Heart left ventricle (tissue), 16 donors: ENCODE measurements around the gene KCTD2. TPM values are rescaled to one million over a fixed set of nuclear protein-coding genes. Genes with fewer than 3 reads are reported as not detected.
"Not testable (repeated sequence)": the region's sequence is repeated elsewhere in the genome, so short reads cannot be mapped to it uniquely, and the experiment has no call there.

Experiments used
- ATAC-seq, 4 donors: fragments of 200-7000 bp; cut with Tn5 transposase; one replicate each; pipeline ENCODE4 v1.9.1; 2020 to 2022; ENCODE audit warnings: moderate library complexity in 4 of 4, mild to moderate bottlenecking in 3 of 4, moderate number of reproducible peaks in 1 of 4
- DNase-seq, 5 donors: peaks; one replicate each; pipeline ENCODE4 v3.0.0-alpha.2; 2020
- H3K27ac ChIP-seq, 12 donors: fragments of 200-600 bp; sonication (generic) in 4 of 12; one replicate each; pipeline versions ENCODE4 v1.5.0 to v1.8.0; 2016 to 2022; ENCODE audit warnings: mild to moderate bottlenecking in 2 of 12
- H3K27me3 ChIP-seq, 9 donors: fragments of 200-600 bp; sonication (generic) in 2 of 9; one replicate each; pipeline versions ENCODE4 v1.5.1 to v1.8.0; 2016 to 2022; ENCODE audit warnings: mild to moderate bottlenecking in 3 of 9
- H3K36me3 ChIP-seq, 9 donors: fragments of 200-600 bp; sonication (generic) in 2 of 9; one replicate each; pipeline versions ENCODE4 v1.5.0 to v1.8.0; 2018 to 2022; ENCODE audit warnings: mild to moderate bottlenecking in 2 of 9
- H3K4me1 ChIP-seq, 12 donors: fragments of 200-600 bp; sonication (generic) in 4 of 12; one replicate each; pipeline versions ENCODE4 v1.5.0 to v1.8.0; 2016 to 2022; ENCODE audit warnings: mild to moderate bottlenecking in 3 of 12
- H3K4me3 ChIP-seq, 12 donors: fragments of 200-600 bp; sonication (generic) in 4 of 12; one replicate each; pipeline versions ENCODE4 v1.5.0 to v1.8.0; 2017 to 2022; ENCODE audit warnings: mild to moderate bottlenecking in 9 of 12, moderate library complexity in 4 of 12
- H3K9me3 ChIP-seq, 12 donors: fragments of 200-600 bp; sonication (generic) in 4 of 12; one replicate each; pipeline versions ENCODE4 v1.5.0 to v1.8.0; 2016 to 2022; ENCODE audit warnings: mild to moderate bottlenecking in 1 of 12
- CTCF ChIP-seq, 12 donors: fragments of 200-600 bp; sonication (generic) in 4 of 12; IDR thresholded peaks; one replicate each; pipeline versions ENCODE4 v1.5.0 to v1.8.0; 2018 to 2022; ENCODE audit warnings: antibody characterized with exemption in 12 of 12, mild to moderate bottlenecking in 5 of 12
- POLR2A ChIP-seq, 2 donors: fragments of 450-650 bp; IDR thresholded peaks; one replicate each; pipeline ENCODE4 v1.6.1; 2017; ENCODE audit warnings: antibody characterized with exemption in 2 of 2, mild to moderate bottlenecking in 2 of 2, moderate library complexity in 2 of 2
- WGBS, 4 donors: extraction: QIAGEN DNeasy Blood & Tissue Kit in 2 of 4; methylation state at CpG; one replicate each; pipeline versions ENCODE4 v1.1.5 to v1.1.7; 2013 to 2018; 5-methylcytosine and 5-hydroxymethylcytosine counted together
- intact Hi-C, 10 donors: fragments of 100-400 bp; cut with DNase I; formaldehyde crosslinking; loops; one replicate each; pipeline versions ENCODE4 v1.11.1 to v1.14.2; 2022
- polyA plus RNA-seq, 2 donors: library from polyadenylated mRNA; stranded (reverse); fragments of 200-250 nt; gene quantifications; one replicate each; pipeline ENCODE4 v1.2.3, GENCODE V29; 2013
- total RNA-seq, 9 donors: library from RNA; depleted of rRNA in 2 of 9; stranded (reverse); fragments of >200 nt in 2 of 9; fragmentation: NEBNext Ultra II Directional in 3 of 9; extraction: Animal tissue kit (Norgen Biotek cat#: 25700) in 3 of 9; gene quantifications; one replicate each; pipeline versions ENCODE4 v1.1.0 to v1.2.4, GENCODE V29; 2016 to 2023
- donor health status: ischemic (EF 13 %, LVEDD 7.1; RV severe dilation, severe dysfunction).
- donor health status: healthy with polysubstance abuse.
- donor health status: DM: no; HTN: yes; CAD: no.
- donor health status: DM: no; HTN: no; CAD: no.
- donor health status: ischemic (EF 25% LVEDD 6.9; RV normal size, moderate dysfunction).
- donor health status: ischemic (EF 25% LVEDD 5.7; RV mildly dilated, moderate dysfunction).
- donor health status: healthy.
- donor health status: DM: yes; HTN: yes; CAD: no.
- donor health status: ischemic (EF 35%, LVEDD 5.7; RV mildly dilated, moderate dysfunction).
- donor health status: nonischemic (EF 11% LVEDD 7.7; RV severe dilation, severe dysfunction).
- donor health status: DM: yes; HTN: yes; CAD: no.
- donor health status: PGD.
- donor health status: ischemic (EF 29% LVEDD 5.4; RV normal size, mild dysfunction).
- donor health status: nonischemic (EF 23%, LVEDD 6.1; RV moderate dilation, normal function).

The KCTD2 gene
- total and polyA plus RNA-seq, 11 donors, result 15.7 to 38.7 (median 31.5) TPM

DNA sequence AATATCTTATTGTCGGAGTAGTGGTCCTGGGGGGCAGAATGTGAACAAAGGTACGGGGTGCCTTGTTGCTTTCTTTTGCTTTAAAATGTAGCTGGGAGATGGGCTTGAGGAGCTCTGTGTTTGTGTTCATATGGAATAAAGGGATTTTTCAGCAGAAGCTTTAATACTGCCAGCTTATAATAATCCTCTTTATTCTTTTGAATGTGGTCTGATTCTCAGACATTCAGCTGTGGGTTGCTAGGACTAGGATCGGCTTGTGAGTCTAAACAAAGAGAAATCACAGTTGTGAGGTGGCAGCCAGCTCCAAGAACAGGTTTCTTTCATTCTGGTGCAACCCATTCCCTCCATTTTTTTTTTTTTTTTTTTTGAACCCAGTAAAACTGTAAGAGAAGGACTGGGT lies 27.3 kb upstream of the KCTD2 start:
- Histone ChIP-seq H3K27me3 (no peaks in the 10 kb centered on the region), H3K36me3 (peaks cover 0 to 69% (median 54%) of the 10 kb centered on the region in 9 donors), H3K4me3 (no peak overlapping the region), H3K9me3 (no peaks in the 10 kb centered on the region), H3K4me1 (no peaks in the 10 kb centered on the region), H3K27ac (no peak overlapping the region)
- intact Hi-C loops, result no loop called here
- no peak for ATAC-seq
- no peak for TF ChIP-seq POLR2A (IDR thresholded peaks at IDR 0.05)
- no peak for TF ChIP-seq CTCF (IDR thresholded peaks at IDR 0.05)
- 92 to 98% (median 96%) methylated on average over 3 of the region's 3 CpGs for WGBS, 4 donors
- DNase-seq, result no peak

- Histone ChIP-seq H3K4me1 (peaks cover 0 to 4% (median 0%) of the 10 kb centered on the region in 12 donors), H3K27ac (no peak overlapping the region), H3K36me3 (peaks cover 0 to 68% (median 54%) of the 10 kb centered on the region in 9 donors), H3K4me3 (no peak overlapping the region), H3K27me3 (no peaks in the 10 kb centered on the region), H3K9me3 (no peaks in the 10 kb centered on the region)
- DNase-seq (no peak), ATAC-seq (no peak)
- intact Hi-C loops, result no loop called here
- WGBS, 4 donors, result 91 to 95% (median 93%) methylated on average over 19 of the region's 19 CpGs
- TF ChIP-seq POLR2A (IDR thresholded peaks at IDR 0.05) (no peak), CTCF (IDR thresholded peaks at IDR 0.05) (no peak)
These were observed 26.5 kb upstream of the KCTD2 start for GRCh38 chr17:75020331-75021110.

GRCh38 chr17:75024686-75025397 lies 22.2 kb upstream of the KCTD2 start:
- H3K9me3 ChIP-seq, result peaks cover 0 to 3% (median 0%) of the 10 kb centered on the region in 12 donors
- H3K4me3 ChIP-seq, result no peak overlapping the region
- peaks cover 0 to 31% (median 30%) of the 10 kb centered on the region in 9 donors for H3K36me3 ChIP-seq
- peaks cover 0 to 15% (median 0%) of the 10 kb centered on the region in 12 donors for H3K4me1 ChIP-seq
- 90 to 97% (median 93%) methylated on average over 9 to 10 of the region's 10 CpGs for WGBS, 4 donors
- DNase-seq, result no peak
- no peak for ATAC-seq
- TF ChIP-seq CTCF (IDR thresholded peaks at IDR 0.05), result no peak
- no peak for TF ChIP-seq POLR2A (IDR thresholded peaks at IDR 0.05)
- no peaks in the 10 kb centered on the region for H3K27me3 ChIP-seq
- intact Hi-C loops, result no loop called here
- no peak overlapping the region for H3K27ac ChIP-seq

DNA sequence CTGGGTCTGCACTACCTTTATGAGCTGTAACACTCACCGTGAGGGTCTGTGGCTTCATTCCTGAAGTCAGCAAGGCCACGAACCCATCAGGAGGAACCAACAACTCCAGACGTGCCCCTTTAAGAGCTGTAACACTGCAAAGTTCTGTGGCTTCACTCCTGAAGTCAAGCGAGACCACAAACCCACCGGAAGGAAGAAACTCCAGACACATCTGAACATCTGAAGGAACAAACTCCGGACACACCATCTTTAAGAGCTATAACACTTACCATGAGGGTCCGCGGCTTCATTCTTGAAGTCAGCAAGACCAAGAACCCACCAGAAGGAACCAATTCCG lies 21.7 kb upstream of the KCTD2 start:
- intact Hi-C loops, DNase-seq, H3K27me3 ChIP-seq, H3K4me3 ChIP-seq, H3K27ac ChIP-seq, H3K9me3 ChIP-seq, ATAC-seq: not testable (repeated sequence)
- peaks cover 0 to 26% (median 24%) of the 10 kb centered on the region in 9 donors for H3K36me3 ChIP-seq
- H3K4me1 ChIP-seq, result peaks cover 0 to 15% (median 0%) of the 10 kb centered on the region in 12 donors
- 75 to 93% (median 87%) methylated on average over 9 of the region's 9 CpGs for WGBS, 4 donors

DNA sequence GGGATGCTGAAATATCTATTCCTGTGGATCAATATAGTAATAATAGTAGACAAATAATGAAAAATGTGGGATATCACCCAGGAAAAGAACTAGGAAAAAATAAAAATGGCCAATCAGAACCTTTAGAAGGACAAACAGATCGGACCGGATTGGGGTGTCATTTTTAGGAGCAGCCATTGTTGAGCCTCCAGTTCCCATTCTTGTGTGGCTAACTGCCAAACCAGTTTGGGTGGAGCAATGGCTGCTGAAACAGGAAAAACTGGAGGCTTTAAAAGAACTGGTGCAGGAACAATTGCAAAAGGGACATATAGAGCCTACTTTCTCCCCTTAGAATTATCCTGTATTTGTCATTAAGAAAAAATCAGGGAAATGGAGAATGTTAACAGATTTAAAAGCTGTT lies 20.4 kb upstream of the KCTD2 start:
- H3K9me3 ChIP-seq, H3K4me3 ChIP-seq, H3K27me3 ChIP-seq, DNase-seq, H3K27ac ChIP-seq, intact Hi-C loops, ATAC-seq: not testable (repeated sequence)
- H3K36me3 ChIP-seq, result peaks cover 0 to 13% (median 12%) of the 10 kb centered on the region in 9 donors
- 65 to 68% (median 67%) methylated on average over 2 of the region's 2 CpGs for WGBS, 4 donors
- H3K4me1 ChIP-seq, result peaks cover 0 to 15% (median 0%) of the 10 kb centered on the region in 12 donors
